HFF-Myc (cell line): ENCODE results near the gene UNC13A.

Experiments used
- DNase-seq: peaks from one replicate; pipeline ENCODE4 v3.0.0-alpha.2; 2011; ENCODE audit warnings: low read depth; ENCODE audit errors: extremely low read depth
- H3K4me3 ChIP-seq: replicated peaks from 2 replicates; pipeline ENCODE4 v1.5.1; 2011; ENCODE audit warnings: low read depth, mild to moderate bottlenecking, control low read depth, low read length
- CTCF ChIP-seq: IDR thresholded peaks from 2 replicates; pipeline ENCODE4 v1.5.1; 2012; ENCODE audit warnings: mild to moderate bottlenecking, low read depth, low read length, control low read depth; ENCODE audit errors: missing control alignments

Gene UNC13A

GRCh38 chr19:17611462-17612244, 76.5 kb downstream of the UNC13A start:
- no peak for TF ChIP-seq CTCF
- DNase-seq = no peak
- H3K4me3 ChIP-seq = no peak overlapping the region

GRCh38 chr19:17610384-17610783, 77.8 kb downstream of the UNC13A start:
- DNase-seq = no peak
- H3K4me3 ChIP-seq = no peak overlapping the region
- TF ChIP-seq CTCF = no peak

GRCh38 chr19:17607936-17608335, 80.2 kb downstream of the UNC13A start:
- H3K4me3 ChIP-seq = no peak overlapping the region
- DNase-seq = no peak
- TF ChIP-seq CTCF = no peak

- peak overlapping the region; percentile 30 for H3K4me3 ChIP-seq
- DNase-seq = no peak
- TF ChIP-seq CTCF = no peak
Measured at GRCh38 chr19:17606590-17607185, 81.5 kb downstream of the UNC13A start.

- TF ChIP-seq CTCF = peak; percentile 63
- peak; percentile 46 for DNase-seq
- peak overlapping the region; percentile 30 for H3K4me3 ChIP-seq
Measured at GRCh38 chr19:17605761-17606589, 82.2 kb downstream of the UNC13A start.

GRCh38 chr19:17605117-17605516, 83.0 kb downstream of the UNC13A start:
- no peak for DNase-seq
- H3K4me3 ChIP-seq = no peak overlapping the region; the same call in 1 of the 2 replicates
- no peak for TF ChIP-seq CTCF
